Measurements from ENCODE around the gene FANCE.

Gene FANCE

GRCh38 chr6:35506536-35506935 is 54.4 kb downstream of the FANCE start:
- Histone ChIP-seq H3K9me3 (ENCODE audit: severe bottlenecking) (no peaks in the 10 kb centered on the region), H3K27ac (no peak overlapping the region), H3K4me3 (ENCODE audit: low read depth, low read length) (no peak overlapping the region), H3K36me3 (peaks cover 90% of the 10 kb centered on the region), H3K27me3 (ENCODE audit: insufficient read depth, low read depth, severe bottlenecking) (no peaks in the 10 kb centered on the region)
- no peak for TF ChIP-seq CTCF (IDR thresholded peaks at IDR 0.05; ENCODE audit: low read depth, low read length)
- DNase-seq: no peak

- H3K36me3 ChIP-seq: peaks cover 90% of the 10 kb centered on the region
- no peaks in the 10 kb centered on the region for H3K27me3 ChIP-seq (ENCODE audit: insufficient read depth, low read depth, severe bottlenecking)
- no peak overlapping the region for H3K27ac ChIP-seq
- H3K9me3 ChIP-seq (ENCODE audit: severe bottlenecking): no peaks in the 10 kb centered on the region
- no peak overlapping the region for H3K4me3 ChIP-seq (ENCODE audit: low read depth, low read length)
- TF ChIP-seq CTCF (IDR thresholded peaks at IDR 0.05; ENCODE audit: low read depth, low read length): no peak
- no peak for DNase-seq
These were observed 55.1 kb downstream of the FANCE start for GRCh38 chr6:35507221-35507620.

- Histone ChIP-seq H3K27me3 (ENCODE audit: insufficient read depth, low read depth, severe bottlenecking) (no peaks in the 10 kb centered on the region), H3K4me3 (ENCODE audit: low read depth, low read length) (no peak overlapping the region), H3K36me3 (peaks cover 83% of the 10 kb centered on the region), H3K27ac (peak overlapping the region; percentile 23; the same call in 1 of the 2 replicates), H3K9me3 (ENCODE audit: severe bottlenecking) (no peaks in the 10 kb centered on the region)
- TF ChIP-seq CTCF (IDR thresholded peaks at IDR 0.05; ENCODE audit: low read depth, low read length): no peak
- DNase-seq: no peak
These were observed 55.9 kb downstream of the FANCE start for GRCh38 chr6:35508027-35508426.

- Histone ChIP-seq H3K27ac (no peak overlapping the region), H3K36me3 (peaks cover 78% of the 10 kb centered on the region), H3K27me3 (ENCODE audit: insufficient read depth, low read depth, severe bottlenecking) (no peaks in the 10 kb centered on the region), H3K4me3 (ENCODE audit: low read depth, low read length) (no peak overlapping the region), H3K9me3 (ENCODE audit: severe bottlenecking) (no peaks in the 10 kb centered on the region)
- TF ChIP-seq CTCF (IDR thresholded peaks at IDR 0.05; ENCODE audit: low read depth, low read length): no peak
- DNase-seq: no peak
These were observed 56.4 kb downstream of the FANCE start for GRCh38 chr6:35508542-35508941.

GRCh38 chr6:35510916-35511561 is 58.9 kb downstream of the FANCE start:
- TF ChIP-seq CTCF (IDR thresholded peaks at IDR 0.05; ENCODE audit: low read depth, low read length): no peak
- H3K9me3 ChIP-seq (ENCODE audit: severe bottlenecking): no peaks in the 10 kb centered on the region
- no peaks in the 10 kb centered on the region for H3K27me3 ChIP-seq (ENCODE audit: insufficient read depth, low read depth, severe bottlenecking)
- DNase-seq: no peak
- H3K27ac ChIP-seq: peak overlapping the region; percentile 93
- H3K4me3 ChIP-seq (ENCODE audit: low read depth, low read length): peak overlapping the region; percentile 87
- peaks cover 53% of the 10 kb centered on the region for H3K36me3 ChIP-seq

- no peak for DNase-seq
- H3K4me3 ChIP-seq (ENCODE audit: low read depth, low read length): peak overlapping the region; percentile 87
- H3K27ac ChIP-seq: peak overlapping the region; percentile 93
- H3K9me3 ChIP-seq (ENCODE audit: severe bottlenecking): no peaks in the 10 kb centered on the region
- no peaks in the 10 kb centered on the region for H3K27me3 ChIP-seq (ENCODE audit: insufficient read depth, low read depth, severe bottlenecking)
- H3K36me3 ChIP-seq: peaks cover 48% of the 10 kb centered on the region
- TF ChIP-seq CTCF (IDR thresholded peaks at IDR 0.05; ENCODE audit: low read depth, low read length): no peak
These were observed 59.4 kb downstream of the FANCE start for GRCh38 chr6:35511562-35511941.
